Measurements from ENCODE around the gene HCN2.

GRCh38 chr19:593505-593904, 3.8 kb downstream of the HCN2 start:
- no peak for TF ChIP-seq E4F1 (IDR thresholded peaks at IDR 0.05; ENCODE audit: borderline replicate concordance, partially characterized antibody)
- no peak for TF ChIP-seq PBX3 (IDR thresholded peaks at IDR 0.05; ENCODE audit: insufficient replicate concordance, low read depth, low read length)
- no peak for TF ChIP-seq CTCF (IDR thresholded peaks at IDR 0.05 in 2 of 3, conservative IDR thresholded peaks at IDR 0.05 in 1 of 3; ENCODE audit: control insufficient read depth in 2 of 3, extremely low read depth in 1 of 3, insufficient read depth in 1 of 3, low read depth in 3 of 3, low read length in 3 of 3)
- no peak for TF ChIP-seq EZH2 (IDR thresholded peaks at IDR 0.05; ENCODE audit: borderline replicate concordance, control insufficient read depth, low read depth, low read length)
- no peak for TF ChIP-seq SUZ12 (IDR thresholded peaks at IDR 0.05; ENCODE audit: unreplicated experiment)
- TF ChIP-seq RAD21 (IDR thresholded peaks at IDR 0.05; ENCODE audit: insufficient read depth, low read depth, low read length) = no peak
- TF ChIP-seq BCL3 (IDR thresholded peaks at IDR 0.05; ENCODE audit: borderline replicate concordance, insufficient read depth, low read depth, low read length, poor library complexity, severe bottlenecking) = no peak
- TF ChIP-seq TCF7 (IDR thresholded peaks at IDR 0.05; ENCODE audit: borderline replicate concordance) = no peak
